ENCODE data around the gene UBQLNL.

DNA sequence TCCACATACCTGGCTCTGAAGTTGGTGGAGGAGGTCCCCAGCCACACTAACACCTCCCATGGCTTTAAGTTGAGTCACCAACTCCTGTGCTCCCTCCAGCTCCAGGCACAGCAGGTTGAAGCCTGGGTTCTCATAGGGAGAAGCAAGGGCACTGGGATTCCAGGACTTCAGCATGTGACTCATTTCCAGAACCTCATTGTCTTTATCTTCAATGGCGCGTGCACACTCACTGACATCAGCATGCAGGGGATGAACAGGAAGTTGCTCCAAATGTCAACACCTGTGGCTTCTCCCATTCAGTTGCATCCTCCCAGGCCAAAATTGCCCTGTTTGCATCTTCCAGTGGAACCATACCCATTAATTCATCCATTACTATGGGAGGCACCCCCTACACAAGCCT is 5.8 kb upstream of the UBQLNL start:
- no peak for TF ChIP-seq POLR2A (IDR thresholded peaks at IDR 0.05)
- no peak for TF ChIP-seq CTCF (IDR thresholded peaks at IDR 0.05)
